AG20443 (cell line): ENCODE data around the gene HSPA12B.

Experiments
- DNase-seq: peaks from one replicate; pipeline ENCODE4 v3.0.0; 2012; ENCODE audit warnings: low spot score, mixed read lengths

Gene HSPA12B, protein sequence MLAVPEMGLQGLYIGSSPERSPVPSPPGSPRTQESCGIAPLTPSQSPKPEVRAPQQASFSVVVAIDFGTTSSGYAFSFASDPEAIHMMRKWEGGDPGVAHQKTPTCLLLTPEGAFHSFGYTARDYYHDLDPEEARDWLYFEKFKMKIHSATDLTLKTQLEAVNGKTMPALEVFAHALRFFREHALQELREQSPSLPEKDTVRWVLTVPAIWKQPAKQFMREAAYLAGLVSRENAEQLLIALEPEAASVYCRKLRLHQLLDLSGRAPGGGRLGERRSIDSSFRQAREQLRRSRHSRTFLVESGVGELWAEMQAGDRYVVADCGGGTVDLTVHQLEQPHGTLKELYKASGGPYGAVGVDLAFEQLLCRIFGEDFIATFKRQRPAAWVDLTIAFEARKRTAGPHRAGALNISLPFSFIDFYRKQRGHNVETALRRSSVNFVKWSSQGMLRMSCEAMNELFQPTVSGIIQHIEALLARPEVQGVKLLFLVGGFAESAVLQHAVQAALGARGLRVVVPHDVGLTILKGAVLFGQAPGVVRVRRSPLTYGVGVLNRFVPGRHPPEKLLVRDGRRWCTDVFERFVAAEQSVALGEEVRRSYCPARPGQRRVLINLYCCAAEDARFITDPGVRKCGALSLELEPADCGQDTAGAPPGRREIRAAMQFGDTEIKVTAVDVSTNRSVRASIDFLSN

DNA sequence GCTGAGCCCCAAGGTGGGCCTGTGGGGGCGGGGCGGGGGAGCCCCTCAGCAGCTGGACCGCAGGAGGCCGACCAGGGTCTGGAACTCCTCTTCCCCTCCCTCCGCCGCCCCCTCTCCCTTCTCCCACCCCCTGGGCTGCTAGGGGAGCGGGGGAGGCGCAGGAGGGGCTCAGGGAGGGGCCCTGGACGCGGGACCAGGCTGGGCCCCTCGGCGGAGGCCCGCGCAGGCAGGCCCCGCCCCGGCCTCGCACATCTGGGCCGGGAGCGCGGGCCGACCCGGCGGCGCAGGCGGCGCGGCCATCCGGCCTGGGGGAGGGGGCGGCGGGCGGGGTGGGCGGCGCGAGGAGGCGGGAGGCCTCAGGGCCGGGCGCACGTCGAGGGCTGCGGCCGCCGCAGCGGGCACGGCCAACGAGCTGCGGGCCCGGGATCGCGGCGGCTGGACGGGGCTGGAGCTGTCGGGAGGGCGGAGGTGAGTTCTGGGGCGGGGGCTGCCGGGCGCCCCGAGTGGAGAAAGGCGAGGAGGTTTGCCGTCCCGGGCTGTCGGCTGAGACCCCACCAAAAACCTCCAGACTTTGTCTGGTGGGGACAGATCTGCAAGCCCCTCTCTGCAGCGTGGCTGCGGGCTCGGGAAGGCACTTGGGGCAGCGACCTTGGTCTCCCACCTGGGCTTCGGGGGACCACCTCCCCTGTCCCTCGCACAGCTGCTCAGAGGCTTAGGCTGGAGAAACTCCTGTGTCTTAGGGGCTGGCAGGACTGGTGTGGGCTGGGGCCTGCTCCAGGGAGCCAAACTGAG, at the start of gene HSPA12B:
HSPA12B (plus strand) TSS at position 359 of the 792 bp plus-strand sequence. CDS start 5,990 bp downstream, outside the sequence.
- DNase-seq, result peak; percentile 66

DNA sequence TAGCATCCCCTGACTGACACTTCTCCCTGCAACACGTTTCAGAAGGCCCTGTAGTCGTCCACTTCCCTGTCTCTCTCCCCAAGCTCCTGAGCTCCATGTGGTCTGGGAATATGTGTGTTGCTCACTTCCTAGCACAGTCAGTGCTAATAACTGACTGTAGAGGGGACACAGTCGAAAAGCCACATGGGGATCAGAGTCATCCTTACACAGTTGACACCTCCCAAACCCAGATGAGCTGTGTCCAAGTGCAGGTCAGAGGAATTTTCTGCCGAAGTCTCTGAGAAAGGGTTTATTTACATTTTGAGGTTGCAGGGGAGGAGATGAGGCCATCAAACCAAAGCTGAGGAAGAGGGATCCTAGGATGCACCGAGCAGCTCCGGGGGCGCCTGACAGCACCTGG, 47.1 kb upstream of the HSPA12B start:
- DNase-seq, result no peak

DNA sequence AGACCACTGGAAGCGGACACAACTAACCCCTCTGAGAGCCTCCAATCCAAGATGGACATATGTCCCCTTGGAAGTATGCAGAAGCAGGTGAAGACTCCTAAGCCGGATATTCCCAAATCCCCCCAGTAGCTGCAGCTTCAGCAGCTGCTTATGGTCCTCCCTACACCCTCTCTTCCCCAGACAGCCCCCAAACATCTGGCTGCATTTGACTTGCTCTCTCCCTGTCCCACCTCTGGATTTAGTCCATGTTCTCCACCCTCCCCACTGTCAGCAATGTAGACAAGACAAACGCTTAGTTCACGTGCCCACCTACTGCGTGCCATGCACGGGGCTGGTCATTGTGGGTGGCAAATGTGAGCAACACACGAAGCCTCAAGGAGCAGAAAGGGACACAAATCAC, 46.1 kb upstream of the HSPA12B start:
- DNase-seq, result no peak

- DNase-seq, result peak; percentile 93
Measured at GRCh38 chr20:3686867-3687321, 45.6 kb upstream of the HSPA12B start.

DNA sequence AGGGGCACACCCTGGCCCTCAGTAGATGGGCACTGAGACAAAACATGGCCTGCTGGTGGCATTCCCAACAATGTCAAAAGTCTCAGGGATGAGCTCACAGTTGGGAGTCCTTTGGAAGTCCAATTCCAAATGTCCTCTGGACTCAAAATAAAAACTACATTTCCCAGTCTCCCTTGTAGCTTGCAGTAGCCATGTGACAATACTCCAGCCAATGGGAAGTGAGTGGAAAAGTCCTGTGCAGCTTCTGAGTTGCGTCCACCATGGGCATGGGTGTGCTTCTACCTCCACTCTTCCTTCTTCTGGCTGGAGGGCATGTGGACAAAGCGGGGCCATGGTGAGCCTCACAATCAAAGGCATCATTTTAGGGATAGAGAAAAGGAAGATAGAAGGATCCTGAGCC, 44.8 kb upstream of the HSPA12B start:
- peak; percentile 84 for DNase-seq

- DNase-seq, result no peak
Measured at GRCh38 chr20:3689978-3690377, 42.5 kb upstream of the HSPA12B start.

DNA sequence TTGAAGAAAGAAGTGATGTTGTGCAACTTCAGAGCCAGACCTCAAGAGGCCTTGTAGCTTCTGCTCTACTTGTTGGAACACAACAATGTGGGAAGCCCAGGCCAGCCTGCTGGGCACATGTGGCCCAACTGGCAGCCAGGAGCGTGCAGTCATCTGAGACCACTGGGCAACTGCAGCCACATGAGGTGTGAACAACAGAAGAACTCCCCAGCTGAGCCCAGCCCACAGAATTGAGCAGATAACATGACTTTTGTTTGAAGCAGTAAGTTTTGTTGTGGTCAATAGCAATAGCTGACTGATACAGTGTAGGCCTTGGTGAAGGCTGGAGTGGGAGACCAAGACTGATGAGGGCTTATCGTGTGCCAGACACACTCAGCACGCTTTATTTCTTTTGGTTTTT, 42.1 kb upstream of the HSPA12B start:
- DNase-seq, result no peak

DNA sequence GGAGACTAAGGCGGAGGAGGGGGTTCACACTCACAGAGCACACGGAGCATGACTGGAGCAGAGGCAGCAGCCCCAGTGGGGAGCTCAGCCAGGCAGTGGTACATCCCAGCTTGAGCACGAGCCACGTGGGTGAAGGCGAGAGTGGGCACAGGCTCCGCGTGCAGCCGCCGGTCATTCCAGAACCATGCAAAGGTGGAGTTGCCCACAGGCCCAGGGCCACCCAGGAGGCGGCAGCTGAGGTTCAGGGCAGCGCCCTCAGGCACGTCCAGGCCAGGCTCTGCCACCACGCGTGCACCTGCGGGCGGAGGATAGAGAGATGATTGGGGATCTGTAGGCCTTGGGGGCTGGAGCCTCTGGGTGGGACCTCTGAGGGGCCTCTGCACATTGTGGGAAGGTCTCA, 41.2 kb upstream of the HSPA12B start:
- DNase-seq, result no peak

GRCh38 chr20:3691897-3692296, 40.6 kb upstream of the HSPA12B start:
- no peak for DNase-seq

GRCh38 chr20:3692706-3693294, 39.7 kb upstream of the HSPA12B start:
- no peak for DNase-seq

- no peak for DNase-seq
Measured at GRCh38 chr20:3693376-3693775, 39.1 kb upstream of the HSPA12B start.

- no peak for DNase-seq
Measured at GRCh38 chr20:3694864-3695263, 37.6 kb upstream of the HSPA12B start.

- no peak for DNase-seq
Measured at GRCh38 chr20:3696200-3696599, 36.3 kb upstream of the HSPA12B start.

- DNase-seq, result no peak
Measured at GRCh38 chr20:3696745-3697587, 35.5 kb upstream of the HSPA12B start.

DNA sequence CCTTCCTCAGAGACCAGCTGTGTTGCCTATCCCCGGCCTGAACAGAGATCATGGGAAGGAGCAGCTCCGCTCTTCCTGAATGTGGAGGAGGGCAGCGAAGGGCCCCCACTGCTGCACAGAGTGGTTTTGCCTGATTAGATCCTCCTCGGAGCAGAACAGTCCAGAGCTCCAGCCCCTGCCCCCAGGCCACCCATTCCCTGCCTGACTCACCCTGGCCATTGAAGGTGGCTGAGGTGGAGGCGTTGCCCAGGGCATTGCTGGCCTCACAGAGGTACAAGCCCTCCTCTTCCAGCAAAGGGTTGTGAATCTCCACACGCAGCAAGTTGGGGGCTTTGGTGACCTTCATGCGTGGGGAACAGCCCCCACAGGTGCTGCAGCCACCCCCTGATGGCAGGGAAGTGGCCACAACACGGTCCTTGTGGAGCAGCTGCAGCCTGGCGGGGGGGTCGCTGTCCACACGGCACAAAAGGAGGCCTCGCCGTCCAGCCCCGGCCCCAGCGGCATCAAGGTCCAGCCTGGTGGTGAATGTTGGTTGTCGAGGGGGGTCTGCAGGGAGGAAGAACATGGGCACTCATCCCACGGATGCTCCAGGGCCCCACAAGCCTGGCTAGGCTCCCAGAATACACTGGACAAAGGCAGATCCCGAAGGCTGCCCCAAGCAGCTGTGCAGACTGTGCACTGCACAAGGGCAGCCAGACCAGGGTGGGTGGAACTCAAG, 34.7 kb upstream of the HSPA12B start:
- DNase-seq, result no peak

- DNase-seq, result no peak
Measured at GRCh38 chr20:3698591-3699001, 33.9 kb upstream of the HSPA12B start.

DNA sequence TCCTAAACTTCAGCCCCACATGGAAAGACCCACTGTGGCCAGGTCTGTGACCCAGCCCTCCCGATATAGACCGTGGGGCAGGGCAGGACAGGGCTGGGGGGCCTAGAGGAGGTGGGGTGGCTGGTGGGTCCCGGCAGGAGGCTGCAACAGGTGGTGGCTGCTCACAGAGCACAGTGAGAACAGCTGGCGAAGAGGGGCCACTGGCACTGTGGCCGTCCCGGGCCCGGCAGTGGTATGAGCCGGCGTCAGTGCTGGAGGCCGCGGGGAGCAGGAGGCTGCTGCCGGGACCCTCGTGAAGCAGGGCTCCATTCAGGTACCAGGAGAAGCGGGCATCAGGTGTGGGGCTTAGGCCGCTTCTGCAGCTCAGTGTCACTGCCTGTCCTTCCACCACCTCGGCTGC, 33.4 kb upstream of the HSPA12B start:
- DNase-seq, result no peak

- DNase-seq, result no peak
Measured at GRCh38 chr20:3701061-3701998, 31.2 kb upstream of the HSPA12B start.

DNA sequence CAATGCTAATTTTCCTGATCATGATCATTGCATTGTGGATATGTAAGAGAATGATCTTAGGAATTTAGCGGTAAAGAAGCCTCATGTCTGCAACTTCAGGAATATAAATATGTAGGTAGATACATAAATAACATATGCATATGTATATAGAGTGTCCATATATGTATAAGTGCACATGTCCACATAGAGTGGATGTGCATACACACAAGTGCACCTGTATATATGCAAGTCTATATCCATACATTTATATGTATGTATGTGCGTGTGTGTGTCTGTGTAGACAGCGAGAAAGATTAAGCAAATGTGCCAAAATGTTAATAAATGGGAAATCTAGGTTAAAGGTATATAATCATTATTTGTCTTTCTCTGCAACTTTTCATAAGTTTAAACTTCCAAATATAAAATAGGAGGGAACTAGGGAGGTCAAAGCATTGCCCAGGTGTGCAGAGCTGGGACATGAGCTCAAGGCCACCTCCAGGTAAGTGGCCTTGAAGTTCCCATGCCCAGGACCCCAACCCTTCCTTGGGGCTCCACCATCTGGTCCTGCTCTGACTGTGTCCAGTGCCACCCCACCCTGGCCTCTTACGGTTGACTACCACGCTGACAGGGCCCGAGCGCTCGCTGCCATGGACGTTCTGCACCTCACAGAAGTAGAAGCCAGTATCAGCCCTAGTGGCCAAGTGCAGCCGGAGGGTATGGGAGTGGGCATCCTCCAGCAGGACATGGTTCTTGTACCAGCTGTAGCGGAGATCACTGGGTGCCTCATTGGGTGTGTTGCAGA, 29.7 kb upstream of the HSPA12B start:
- DNase-seq, result no peak
